ENCODE measurements around the gene VARS1.

VARS1 gene

GRCh38 chr6:31831350-31832215 lies 36.0 kb upstream of the VARS1 start:
- Histone ChIP-seq H3K27ac (ENCODE audit: low read depth, low read length) (0 out of 2 replicates have a peak overlapping the region, but pooled peaks have one; percentile 71), H3K9me3 (ENCODE audit: control insufficient read depth, insufficient read depth, low read length) (no peaks in the 10 kb centered on the region), H3K27me3 (ENCODE audit: control insufficient read depth, low read length) (no peaks in the 10 kb centered on the region), H3K36me3 (ENCODE audit: control insufficient read depth, low read length) (peaks cover 28% of the 10 kb centered on the region), H3K4me2 (ENCODE audit: low read length) (peak overlapping the region; percentile 69), H3K4me3 (ENCODE audit: low read length) (peak overlapping the region; percentile 74), H3K9me2 (replicated peaks; ENCODE audit: control insufficient read depth, low read length) (no peaks in the 10 kb centered on the region), H3K4me1 (ENCODE audit: control insufficient read depth, low read length) (peaks cover 49% of the 10 kb centered on the region), H3K79me2 (ENCODE audit: control insufficient read depth, low read length) (peaks cover 72% of the 10 kb centered on the region), H3F3A (ENCODE audit: control insufficient read depth, insufficient read depth) (peaks cover 42% of the 10 kb centered on the region), H4K20me1 (ENCODE audit: control insufficient read depth, insufficient read depth, low read depth, low read length) (no peaks in the 10 kb centered on the region)
- TF ChIP-seq EZH2phosphoT487 (IDR thresholded peaks at IDR 0.05; ENCODE audit: borderline replicate concordance, low read length) = no peak
- TF ChIP-seq CTCF (IDR thresholded peaks at IDR 0.05; ENCODE audit: low read depth, low read length, poor library complexity, severe bottlenecking) = no peak

GRCh38 chr6:31830886-31831335 lies 35.4 kb upstream of the VARS1 start:
- H3K27ac ChIP-seq (ENCODE audit: low read depth, low read length) = peak overlapping the region; percentile 71
- TF ChIP-seq EZH2phosphoT487 (IDR thresholded peaks at IDR 0.05; ENCODE audit: borderline replicate concordance, low read length) = no peak
- no peak for TF ChIP-seq CTCF (IDR thresholded peaks at IDR 0.05; ENCODE audit: low read depth, low read length, poor library complexity, severe bottlenecking)
- peaks cover 21% of the 10 kb centered on the region for H3K36me3 ChIP-seq (ENCODE audit: control insufficient read depth, low read length)
- H3K27me3 ChIP-seq (ENCODE audit: control insufficient read depth, low read length) = no peaks in the 10 kb centered on the region
- peak overlapping the region; percentile 69 for H3K4me2 ChIP-seq (ENCODE audit: low read length)
- peaks cover 54% of the 10 kb centered on the region for H3K4me1 ChIP-seq (ENCODE audit: control insufficient read depth, low read length)
- peaks cover 68% of the 10 kb centered on the region for H3K79me2 ChIP-seq (ENCODE audit: control insufficient read depth, low read length)
- H3K9me2 ChIP-seq (replicated peaks; ENCODE audit: control insufficient read depth, low read length) = no peaks in the 10 kb centered on the region
- H3F3A ChIP-seq (ENCODE audit: control insufficient read depth, insufficient read depth) = peaks cover 39% of the 10 kb centered on the region
- H3K9me3 ChIP-seq (ENCODE audit: control insufficient read depth, insufficient read depth, low read length) = no peaks in the 10 kb centered on the region
- no peaks in the 10 kb centered on the region for H4K20me1 ChIP-seq (ENCODE audit: control insufficient read depth, insufficient read depth, low read depth, low read length)
- peak overlapping the region; percentile 74 for H3K4me3 ChIP-seq (ENCODE audit: low read length)

- H3K9me3 ChIP-seq (ENCODE audit: control insufficient read depth, insufficient read depth, low read length) = no peaks in the 10 kb centered on the region
- peak overlapping the region; percentile 74 for H3K4me3 ChIP-seq (ENCODE audit: low read length)
- peaks cover 10% of the 10 kb centered on the region for H3K36me3 ChIP-seq (ENCODE audit: control insufficient read depth, low read length)
- no peaks in the 10 kb centered on the region for H3K9me2 ChIP-seq (replicated peaks; ENCODE audit: control insufficient read depth, low read length)
- H3K27ac ChIP-seq (ENCODE audit: low read depth, low read length) = peak overlapping the region; percentile 71
- peak; percentile 56 for TF ChIP-seq CTCF (IDR thresholded peaks at IDR 0.05; ENCODE audit: low read depth, low read length, poor library complexity, severe bottlenecking)
- no peak for TF ChIP-seq EZH2phosphoT487 (IDR thresholded peaks at IDR 0.05; ENCODE audit: borderline replicate concordance, low read length)
- H3K4me1 ChIP-seq (ENCODE audit: control insufficient read depth, low read length) = peaks cover 63% of the 10 kb centered on the region
- peak overlapping the region; percentile 69 for H3K4me2 ChIP-seq (ENCODE audit: low read length)
- H3F3A ChIP-seq (ENCODE audit: control insufficient read depth, insufficient read depth) = peaks cover 32% of the 10 kb centered on the region
- peaks cover 56% of the 10 kb centered on the region for H3K79me2 ChIP-seq (ENCODE audit: control insufficient read depth, low read length)
- no peaks in the 10 kb centered on the region for H4K20me1 ChIP-seq (ENCODE audit: control insufficient read depth, insufficient read depth, low read depth, low read length)
- H3K27me3 ChIP-seq (ENCODE audit: control insufficient read depth, low read length) = no peaks in the 10 kb centered on the region
These were observed 34.2 kb upstream of the VARS1 start for GRCh38 chr6:31829633-31830283.

Data from DOHH2 (cell line).